ENCODE results near the gene CYBB.

Gene CYBB

DNA sequence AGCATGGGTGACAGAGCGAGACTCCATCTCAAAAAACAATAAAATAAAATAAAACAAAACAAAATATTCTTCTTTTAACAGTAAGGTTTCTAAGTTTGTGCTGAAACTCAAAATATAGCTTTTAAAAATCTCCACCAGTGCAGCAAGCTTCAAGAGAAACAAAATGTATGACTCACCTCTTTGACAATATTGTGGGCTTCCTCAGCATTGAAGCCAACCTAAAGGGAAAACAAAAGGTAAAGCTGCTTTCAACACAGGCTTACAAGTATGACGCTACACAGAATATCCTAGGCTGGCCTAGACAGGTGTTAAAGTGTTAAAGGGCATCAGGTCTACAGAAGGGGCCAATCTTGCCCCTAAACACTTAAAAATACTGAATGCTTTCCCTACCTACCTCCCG, 66.3 kb downstream of the CYBB start:
- DNase-seq = peak in 1 of 2 experiments; percentile 2

DNA sequence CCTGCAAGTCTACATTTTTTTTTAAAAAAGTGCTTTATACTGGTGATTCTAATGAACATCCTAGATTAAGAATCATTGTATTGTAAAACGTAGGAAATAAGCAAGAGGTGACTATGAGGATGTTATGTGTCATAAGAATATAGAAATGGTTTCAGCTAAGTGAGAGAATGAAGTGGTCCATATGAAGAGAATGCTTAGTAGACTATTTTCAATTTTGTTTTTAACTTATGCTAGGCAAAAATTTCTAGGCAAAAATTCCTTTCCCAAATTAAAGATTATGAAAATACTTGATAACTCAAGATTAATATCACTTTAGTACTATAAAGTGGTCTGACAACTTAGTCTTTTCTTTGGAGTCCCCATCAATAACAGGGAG, 66.7 kb downstream of the CYBB start:
- no peak for DNase-seq

DNA sequence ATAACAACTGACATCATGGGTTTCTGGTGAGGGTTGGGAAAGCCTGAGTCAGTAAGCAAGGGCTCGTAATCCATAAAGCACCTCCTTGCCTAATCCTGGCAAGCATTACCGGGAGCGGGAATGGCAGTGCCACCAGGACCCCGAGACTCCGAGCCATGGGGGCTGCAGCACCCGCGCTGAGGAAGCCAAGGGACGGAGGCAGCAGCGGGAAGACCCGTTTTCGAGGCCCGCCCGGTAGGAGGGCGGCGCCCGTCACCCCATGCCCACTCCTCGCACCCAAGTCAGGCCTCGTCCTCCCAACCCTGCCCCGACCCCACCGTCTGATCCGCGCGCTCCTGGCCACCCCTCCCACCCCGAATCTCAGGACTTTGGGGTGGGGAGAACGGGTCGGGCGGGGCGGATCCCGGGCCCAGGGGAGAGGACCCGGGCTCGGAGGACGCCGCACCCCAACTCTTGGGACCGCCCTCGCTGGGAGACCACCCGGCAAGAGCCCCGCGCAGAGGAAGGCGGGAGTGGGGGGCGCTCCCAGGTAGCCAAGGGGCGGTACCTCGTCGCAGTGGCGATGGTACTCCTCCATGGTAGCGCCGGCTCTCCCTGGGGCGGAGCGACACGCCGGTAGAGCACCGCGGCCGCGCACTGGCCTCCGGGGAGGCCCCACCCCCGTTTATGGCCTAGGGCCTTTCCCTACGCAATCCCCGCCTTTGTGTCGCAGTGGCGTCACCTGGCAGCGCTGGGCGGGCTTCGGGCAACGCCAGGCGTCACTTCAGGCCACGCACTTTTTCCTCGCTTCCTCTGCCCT, 67.3 kb downstream of the CYBB start, which contains the start of gene DYNLT3:
Gene DYNLT3, minus strand, starts transcription at position 638 of the 799 bp plus-strand sequence. Its CDS starts 61 bp downstream, at position 577.
- peak; percentile 66 to 75 for DNase-seq

DNA sequence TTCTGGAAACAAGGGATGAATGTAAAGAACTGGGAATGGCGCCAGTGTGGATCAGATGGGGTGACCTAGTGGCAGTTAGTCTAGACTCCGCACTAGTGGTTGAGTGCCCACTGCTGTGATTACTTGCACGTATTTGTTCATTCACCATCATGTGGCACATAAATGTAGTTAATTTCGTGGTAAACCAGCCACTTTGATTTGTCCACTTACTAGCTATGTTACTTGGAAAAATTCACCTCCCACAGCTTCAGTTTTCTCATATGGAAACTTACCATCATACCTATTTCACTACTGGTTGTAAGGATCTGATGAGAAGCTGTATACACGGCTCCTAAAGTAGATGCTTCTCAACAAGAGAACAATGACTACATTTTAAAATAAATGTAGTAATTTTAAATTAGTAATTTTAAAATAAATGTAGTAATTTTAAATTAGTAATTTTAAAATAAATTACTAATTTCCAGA, 67.9 kb downstream of the CYBB start:
- no peak for DNase-seq

DNA sequence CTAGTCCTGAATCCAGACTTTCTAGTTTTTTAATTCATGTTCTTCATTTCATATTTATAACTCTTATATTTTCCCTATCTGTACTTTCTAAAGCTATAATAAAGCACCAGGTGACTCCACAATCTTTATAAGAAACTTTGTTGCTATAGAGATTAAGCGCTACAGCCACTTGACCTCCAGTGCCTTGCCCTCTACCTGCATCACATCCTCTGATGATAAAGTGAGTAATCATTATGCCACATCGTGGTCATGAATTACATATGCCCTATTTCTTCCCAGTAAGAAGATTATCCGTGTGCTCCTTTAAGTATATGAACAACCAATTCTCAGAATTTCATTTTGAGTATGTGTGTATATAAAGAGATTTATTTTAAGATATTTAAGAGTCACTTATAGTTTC, 74.3 kb downstream of the CYBB start:
- no peak for DNase-seq

DNA sequence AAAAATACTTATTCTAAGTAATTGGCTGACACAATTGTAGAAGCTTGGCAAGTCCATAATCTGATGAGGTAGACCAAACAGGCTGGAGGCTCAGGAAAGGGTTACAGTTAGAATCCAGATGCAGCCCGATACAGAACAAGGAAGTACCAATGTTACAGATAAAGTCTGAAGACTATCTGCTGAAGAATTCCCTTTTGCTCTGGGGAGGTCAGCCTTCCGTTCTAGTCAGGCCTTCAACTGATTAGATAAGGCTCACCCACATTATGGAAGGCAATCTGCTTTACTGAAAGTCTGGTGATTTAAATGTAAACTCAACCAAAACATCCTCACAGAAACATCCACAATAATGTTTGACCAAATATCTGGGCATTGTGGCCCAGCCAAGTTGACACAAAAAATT, 74.9 kb downstream of the CYBB start:
- DNase-seq = no peak

DNA sequence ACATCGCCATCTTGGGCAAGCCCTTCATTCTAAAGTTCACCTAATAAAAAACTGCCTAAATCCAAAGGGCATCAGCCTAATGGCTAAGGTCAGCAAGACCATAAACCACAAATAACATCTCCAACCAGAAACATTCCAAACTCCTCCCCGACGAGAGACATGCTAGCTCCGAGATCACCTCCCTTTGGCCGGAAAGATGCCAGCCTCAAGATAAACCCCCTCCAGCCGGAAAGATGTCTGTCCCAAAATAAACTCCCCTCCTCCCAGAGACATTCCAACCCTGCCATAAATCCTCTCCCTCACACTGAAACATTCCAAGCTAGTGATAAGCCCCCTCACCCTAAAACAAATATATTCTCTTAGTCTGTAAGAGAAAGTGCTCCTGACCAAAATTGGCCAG, 80.9 kb downstream of the CYBB start:
- no peak for DNase-seq

DNA sequence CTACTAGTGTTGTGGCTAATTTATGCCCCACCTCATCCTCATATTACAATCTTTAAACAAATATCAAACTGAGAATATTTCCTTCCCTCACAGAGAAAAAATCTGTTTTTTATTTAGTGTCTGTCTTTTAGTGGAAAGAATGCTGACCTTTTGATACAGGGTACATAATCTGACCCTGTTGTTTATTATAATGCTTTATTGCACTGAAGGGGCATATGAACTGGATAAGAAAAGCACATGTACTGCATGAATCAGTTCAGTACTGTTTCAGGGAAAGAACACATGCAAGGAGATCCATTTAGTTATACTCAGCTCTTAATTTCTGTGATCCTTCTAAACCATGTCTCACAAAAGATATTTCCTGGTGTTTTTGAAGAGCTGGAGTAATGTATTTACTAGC, 83.0 kb downstream of the CYBB start:
- no peak for DNase-seq

All from stimulated activated CD4-positive, alpha-beta T cell treated with anti-CD3 and anti-CD28 coated beads, Interleukin-4, amount 100 ng/mL, for 4 hours (primary cell).